PFSK-1 (cell line): ENCODE data around the gene MLYCD.

Experiments
- FOXP2 ChIP-seq: optimal IDR thresholded peaks from 2 replicates; pipeline ENCODE3; 2011; ENCODE audit warnings: borderline replicate concordance, control low read depth, inconsistent platforms; ENCODE audit not compliant: insufficient read depth; ENCODE audit errors: extremely low read length, extremely low read depth
- POLR2AphosphoS5 ChIP-seq: IDR thresholded peaks from 2 replicates; pipeline ENCODE4 v1.6.1; 2012; ENCODE audit warnings: low read depth, mild to moderate bottlenecking, control low read depth, low read length, moderate library complexity
- SIN3A ChIP-seq: IDR thresholded peaks from 2 replicates; pipeline ENCODE4 v1.6.1; 2012; ENCODE audit warnings: mild to moderate bottlenecking, low read length, moderate library complexity, borderline replicate concordance; ENCODE audit not compliant: insufficient read depth
- TAF1 ChIP-seq: IDR thresholded peaks from 2 replicates; pipeline ENCODE4 v1.6.1; 2012; ENCODE audit warnings: low read length, control low read depth, borderline replicate concordance; ENCODE audit not compliant: insufficient read depth
- TF ChIP-seq, protein P1 (sequence below), 2 experiments: IDR thresholded peaks; 2 replicates each; pipeline versions ENCODE4 v1.6.1 to v1.8.0; 2011 to 2012; ENCODE audit warnings: low read depth in 2 of 2, low read length in 2 of 2, control low read depth in 1 of 2, inconsistent platforms in 1 of 2, mild to moderate bottlenecking in 1 of 2, moderate library complexity in 1 of 2; ENCODE audit not compliant: insufficient read depth in 1 of 2

The MLYCD gene

DNA sequence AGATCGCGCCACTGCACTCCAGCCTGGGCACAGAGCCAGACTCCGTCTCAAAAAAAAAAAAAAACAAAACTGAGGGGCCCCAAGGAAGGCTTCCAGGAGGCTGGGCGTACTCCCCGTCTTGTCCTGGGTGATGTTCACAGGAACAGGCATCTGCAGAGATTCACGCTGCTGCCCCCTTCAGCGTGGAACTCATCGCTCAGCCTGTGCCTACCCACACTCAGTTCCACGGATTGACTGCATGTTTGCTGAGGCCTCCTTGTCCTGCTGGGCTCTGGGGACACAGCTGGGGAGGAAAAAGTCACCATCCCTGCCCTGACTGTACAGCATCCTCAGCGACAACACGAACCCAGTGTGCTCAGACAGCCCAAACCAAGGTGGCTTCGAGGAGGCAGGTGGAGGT is 41.2 kb downstream of the MLYCD start:
- TF ChIP-seq TAF1 (no peak), SIN3A (no peak), POLR2AphosphoS5 (no peak), FOXP2 (no peak)
- TF ChIP-seq, protein P1, sequence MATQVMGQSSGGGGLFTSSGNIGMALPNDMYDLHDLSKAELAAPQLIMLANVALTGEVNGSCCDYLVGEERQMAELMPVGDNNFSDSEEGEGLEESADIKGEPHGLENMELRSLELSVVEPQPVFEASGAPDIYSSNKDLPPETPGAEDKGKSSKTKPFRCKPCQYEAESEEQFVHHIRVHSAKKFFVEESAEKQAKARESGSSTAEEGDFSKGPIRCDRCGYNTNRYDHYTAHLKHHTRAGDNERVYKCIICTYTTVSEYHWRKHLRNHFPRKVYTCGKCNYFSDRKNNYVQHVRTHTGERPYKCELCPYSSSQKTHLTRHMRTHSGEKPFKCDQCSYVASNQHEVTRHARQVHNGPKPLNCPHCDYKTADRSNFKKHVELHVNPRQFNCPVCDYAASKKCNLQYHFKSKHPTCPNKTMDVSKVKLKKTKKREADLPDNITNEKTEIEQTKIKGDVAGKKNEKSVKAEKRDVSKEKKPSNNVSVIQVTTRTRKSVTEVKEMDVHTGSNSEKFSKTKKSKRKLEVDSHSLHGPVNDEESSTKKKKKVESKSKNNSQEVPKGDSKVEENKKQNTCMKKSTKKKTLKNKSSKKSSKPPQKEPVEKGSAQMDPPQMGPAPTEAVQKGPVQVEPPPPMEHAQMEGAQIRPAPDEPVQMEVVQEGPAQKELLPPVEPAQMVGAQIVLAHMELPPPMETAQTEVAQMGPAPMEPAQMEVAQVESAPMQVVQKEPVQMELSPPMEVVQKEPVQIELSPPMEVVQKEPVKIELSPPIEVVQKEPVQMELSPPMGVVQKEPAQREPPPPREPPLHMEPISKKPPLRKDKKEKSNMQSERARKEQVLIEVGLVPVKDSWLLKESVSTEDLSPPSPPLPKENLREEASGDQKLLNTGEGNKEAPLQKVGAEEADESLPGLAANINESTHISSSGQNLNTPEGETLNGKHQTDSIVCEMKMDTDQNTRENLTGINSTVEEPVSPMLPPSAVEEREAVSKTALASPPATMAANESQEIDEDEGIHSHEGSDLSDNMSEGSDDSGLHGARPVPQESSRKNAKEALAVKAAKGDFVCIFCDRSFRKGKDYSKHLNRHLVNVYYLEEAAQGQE (IDR thresholded peaks at IDR 0.05; ENCODE audit: insufficient read depth in 1 of 2, low read depth in 2 of 2, low read length in 2 of 2): no peak

GRCh38 chr16:83940630-83941378 is 41.9 kb downstream of the MLYCD start:
- TF ChIP-seq TAF1 (no peak), FOXP2 (no peak), POLR2AphosphoS5 (no peak), SIN3A (no peak)
- TF ChIP-seq, protein P1 (IDR thresholded peaks at IDR 0.05; ENCODE audit: insufficient read depth in 1 of 2, low read depth in 2 of 2, low read length in 2 of 2): no peak

DNA sequence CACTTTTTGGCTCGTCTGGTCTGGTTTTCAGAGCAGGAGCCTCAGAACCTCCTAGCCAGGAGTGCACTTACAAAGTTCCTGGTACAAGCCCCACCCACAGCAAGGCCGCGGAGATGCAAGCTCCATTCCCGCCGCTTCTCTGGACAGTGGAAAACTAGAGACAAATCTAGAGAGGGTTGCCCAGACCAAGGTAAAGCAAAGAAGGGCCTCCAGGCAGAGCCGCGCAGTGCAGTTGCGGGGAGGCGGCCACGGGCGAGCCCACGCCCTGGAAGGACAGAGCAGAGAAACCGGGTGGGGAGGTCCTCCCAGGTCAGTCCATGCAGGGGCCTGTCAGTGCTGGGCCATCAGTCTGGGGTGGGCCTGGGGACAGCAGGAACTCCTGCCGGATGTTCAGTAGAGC is 43.2 kb downstream of the MLYCD start:
- TF ChIP-seq TAF1 (no peak), POLR2AphosphoS5 (no peak), FOXP2 (no peak), SIN3A (no peak)
- TF ChIP-seq, protein P1 (IDR thresholded peaks at IDR 0.05; ENCODE audit: insufficient read depth in 1 of 2, low read depth in 2 of 2, low read length in 2 of 2): no peak

- TF ChIP-seq POLR2AphosphoS5 (no peak), FOXP2 (no peak), TAF1 (no peak), SIN3A (no peak)
- TF ChIP-seq, protein P1 (IDR thresholded peaks at IDR 0.05; ENCODE audit: insufficient read depth in 1 of 2, low read depth in 2 of 2, low read length in 2 of 2): no peak
Measured at GRCh38 chr16:83942815-83943515, 44.0 kb downstream of the MLYCD start.
